OCI-LY1 (cell line): ENCODE data around the gene C12orf60.

Experiments
- EZH2 ChIP-seq: fragments of 200-600 bp; sonication (generic), shearing (Covaris generic); IDR thresholded peaks from 2 replicates; pipeline ENCODE4 v1.8.0; 2017; ENCODE audit warnings: borderline replicate concordance, mixed run types, mild to moderate bottlenecking, antibody characterized with exemption, low read length, moderate library complexity, mixed read lengths
- TF ChIP-seq, protein P1 (sequence below): fragments of 200-600 bp; sonication (generic), shearing (Covaris generic); IDR thresholded peaks from 2 replicates; pipeline ENCODE4 v1.5.1; 2017; ENCODE audit warnings: mild to moderate bottlenecking, antibody characterized with exemption, low read length, moderate library complexity, mixed read lengths

DNA sequence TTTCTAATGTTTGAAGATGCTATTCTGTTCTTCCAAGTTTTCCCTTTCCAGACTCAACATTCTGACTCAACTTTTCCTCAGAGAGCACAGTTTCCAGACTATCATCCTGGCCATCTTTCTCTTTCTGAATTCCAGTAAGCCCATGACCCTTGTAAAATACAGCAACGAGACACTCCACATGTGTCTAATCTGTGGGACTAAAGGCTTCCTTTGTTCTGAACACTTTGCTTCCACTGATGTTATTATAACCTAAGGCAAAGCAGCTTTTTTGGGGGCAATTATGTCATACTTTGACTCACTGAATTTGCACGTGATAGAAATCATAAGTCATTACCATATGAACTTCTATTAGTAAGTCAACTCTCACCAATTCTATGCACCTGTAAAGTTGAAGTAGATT lies 46.2 kb downstream of the C12orf60 start:
- TF ChIP-seq, protein P1, sequence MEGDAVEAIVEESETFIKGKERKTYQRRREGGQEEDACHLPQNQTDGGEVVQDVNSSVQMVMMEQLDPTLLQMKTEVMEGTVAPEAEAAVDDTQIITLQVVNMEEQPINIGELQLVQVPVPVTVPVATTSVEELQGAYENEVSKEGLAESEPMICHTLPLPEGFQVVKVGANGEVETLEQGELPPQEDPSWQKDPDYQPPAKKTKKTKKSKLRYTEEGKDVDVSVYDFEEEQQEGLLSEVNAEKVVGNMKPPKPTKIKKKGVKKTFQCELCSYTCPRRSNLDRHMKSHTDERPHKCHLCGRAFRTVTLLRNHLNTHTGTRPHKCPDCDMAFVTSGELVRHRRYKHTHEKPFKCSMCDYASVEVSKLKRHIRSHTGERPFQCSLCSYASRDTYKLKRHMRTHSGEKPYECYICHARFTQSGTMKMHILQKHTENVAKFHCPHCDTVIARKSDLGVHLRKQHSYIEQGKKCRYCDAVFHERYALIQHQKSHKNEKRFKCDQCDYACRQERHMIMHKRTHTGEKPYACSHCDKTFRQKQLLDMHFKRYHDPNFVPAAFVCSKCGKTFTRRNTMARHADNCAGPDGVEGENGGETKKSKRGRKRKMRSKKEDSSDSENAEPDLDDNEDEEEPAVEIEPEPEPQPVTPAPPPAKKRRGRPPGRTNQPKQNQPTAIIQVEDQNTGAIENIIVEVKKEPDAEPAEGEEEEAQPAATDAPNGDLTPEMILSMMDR, result no peak
- TF ChIP-seq EZH2, result no peak
